SK-N-SH (cell line): ENCODE data around the gene DNASE1L3. TPM values are rescaled to one million over a fixed set of nuclear protein-coding genes. Genes with fewer than 3 reads are reported as not detected.

Experiments
- CTCF ChIA-PET: fragments of 300-600, 350-600 bp; formaldehyde crosslinking; extraction: SDS; loops from one replicate; lab custom pipeline; 2021; lab: Yijun Ruan, JAX
- POLR2A ChIA-PET: fragments of 350-600 bp; sonication (Branson Sonifier 250); formaldehyde crosslinking; extraction: SDS; loops from one replicate; lab custom pipeline; 2020; ENCODE audit warnings: antibody characterized with exemption, inconsistent platforms; lab: Yijun Ruan, JAX
- DNase-seq: peaks from one replicate; pipeline ENCODE4 v3.0.0; 2012
- H2AFZ ChIP-seq: fragments of 200-600 bp; sonication (generic); 2 replicates; pipeline ENCODE4 v1.8.1; 2016; ENCODE audit warnings: antibody characterized with exemption, mild to moderate bottlenecking, low read depth
- H3F3A ChIP-seq: fragments of 200-600 bp; sonication (generic); replicated peaks from 2 replicates; pipeline ENCODE3; 2016; ENCODE audit warnings: antibody characterized with exemption, mild to moderate bottlenecking; ENCODE audit not compliant: insufficient read depth
- H3K27ac ChIP-seq, 2 experiments: fragments of 200-500 bp in 1 of 2; fragments of 200-600 bp in 1 of 2; sonication (Bioruptor generic) in 1 of 2; sonication (generic), shearing (Covaris generic) in 1 of 2; 2 replicates each; pipeline versions ENCODE4 v1.5.1 to v1.6.1; 2014 to 2016; ENCODE audit warnings: low read depth in 2 of 2, inconsistent platforms in 1 of 2, low read length in 1 of 2, mild to moderate bottlenecking in 1 of 2, mixed read lengths in 1 of 2
- H3K27me3 ChIP-seq: fragments of 200-600 bp; sonication (generic), shearing (Covaris generic); 2 replicates; pipeline ENCODE4 v1.6.1; 2016; ENCODE audit warnings: mixed run types; ENCODE audit not compliant: insufficient read depth
- H3K36me3 ChIP-seq, 2 experiments: fragments of 200-500 bp in 1 of 2; fragments of 200-600 bp in 1 of 2; sonication (Bioruptor generic) in 1 of 2; sonication (generic) in 1 of 2; replicated peaks in 1 of 2; 2 replicates each; pipeline versions ENCODE3 to v1.5.1; 2014 to 2016; ENCODE audit warnings: low read length in 1 of 2, mild to moderate bottlenecking in 1 of 2; ENCODE audit not compliant: insufficient read depth in 2 of 2, control insufficient read depth in 1 of 2
- H3K4me1 ChIP-seq, 2 experiments: fragments of 200-500 bp in 1 of 2; fragments of 200-600 bp in 1 of 2; sonication (Bioruptor generic) in 1 of 2; sonication (generic), shearing (Covaris generic) in 1 of 2; 2 replicates each; pipeline versions ENCODE4 v1.5.1 to v1.6.1; 2014 to 2016; ENCODE audit warnings: low read depth in 1 of 2, low read length in 1 of 2, mixed run types in 1 of 2; ENCODE audit not compliant: insufficient read depth in 2 of 2, control insufficient read depth in 1 of 2
- H3K4me2 ChIP-seq: fragments of 200-600 bp; sonication (generic), shearing (Covaris generic); 2 replicates; pipeline ENCODE4 v1.6.1; 2017; ENCODE audit warnings: mixed run types
- H3K4me3 ChIP-seq, 2 experiments: fragments of 200-500 bp in 1 of 2; fragments of 200-600 bp in 1 of 2; sonication (Bioruptor generic) in 1 of 2; sonication (generic), shearing (Covaris generic) in 1 of 2; 2 replicates each; pipeline versions ENCODE4 v1.5.1 to v1.8.1; 2014 to 2016; ENCODE audit warnings: low read depth in 2 of 2, inconsistent platforms in 1 of 2, low read length in 1 of 2, mild to moderate bottlenecking in 1 of 2, mixed read lengths in 1 of 2, moderate library complexity in 1 of 2
- H3K79me2 ChIP-seq: fragments of 200-600 bp; sonication (generic); 2 replicates; pipeline ENCODE4 v1.8.1; 2017; ENCODE audit warnings: mild to moderate bottlenecking; ENCODE audit not compliant: insufficient read depth
- H3K9ac ChIP-seq: fragments of 200-600 bp; sonication (generic); 2 replicates; pipeline ENCODE4 v1.6.1; 2017; ENCODE audit warnings: mixed run types
- H3K9me2 ChIP-seq: fragments of 200-600 bp; sonication (generic); 2 replicates; pipeline ENCODE4 v1.6.1; 2017; ENCODE audit warnings: mixed run types
- H3K9me3 ChIP-seq: fragments of 200-600 bp; sonication (generic); 2 replicates; pipeline ENCODE4 v1.6.1; 2017; ENCODE audit warnings: mixed run types, mild to moderate bottlenecking, moderate library complexity
- H4K20me1 ChIP-seq: fragments of 200-600 bp; sonication (generic); 2 replicates; pipeline ENCODE4 v1.6.1; 2017; ENCODE audit warnings: mild to moderate bottlenecking, mixed run types; ENCODE audit not compliant: insufficient read depth
- CHD2 ChIP-seq: fragments of 150-350 bp; IDR thresholded peaks from 2 replicates; pipeline ENCODE4 v1.6.1; 2018; ENCODE audit warnings: low read length; ENCODE audit not compliant: partially characterized antibody
- EP300 ChIP-seq, 2 experiments: IDR thresholded peaks; 2 replicates each; pipeline versions ENCODE4 v1.4.0 to v1.6.1; 2012; ENCODE audit warnings: borderline replicate concordance in 1 of 2, low read depth in 1 of 2, low read length in 1 of 2
- EZH2phosphoT487 ChIP-seq: fragments of 200-600 bp; sonication (generic); IDR thresholded peaks from 2 replicates; pipeline ENCODE4 v1.6.1; 2017; ENCODE audit warnings: low read depth, mixed run types, mild to moderate bottlenecking, antibody characterized with exemption, moderate library complexity, borderline replicate concordance
- MAX ChIP-seq: IDR thresholded peaks from 2 replicates; pipeline ENCODE4 v1.4.0; 2012; ENCODE audit warnings: low read depth
- NRF1 ChIP-seq: IDR thresholded peaks from 2 replicates; pipeline ENCODE4 v1.6.1; 2012; ENCODE audit warnings: low read depth, mild to moderate bottlenecking, low read length
- PBX3 ChIP-seq: IDR thresholded peaks from 2 replicates; pipeline ENCODE4; 2012
- RCOR1 ChIP-seq: fragments of 150-350 bp; IDR thresholded peaks from 2 replicates; pipeline ENCODE4 v1.6.1; 2017; ENCODE audit warnings: antibody characterized with exemption, low read length
- RFX5 ChIP-seq: IDR thresholded peaks from 2 replicates; pipeline ENCODE4 v1.6.1; 2012; ENCODE audit warnings: mild to moderate bottlenecking, improper control_type of control experiment, low read length
- TEAD4 ChIP-seq: IDR thresholded peaks from 2 replicates; pipeline ENCODE4 v1.4.0; 2012; ENCODE audit warnings: mild to moderate bottlenecking, borderline replicate concordance; ENCODE audit not compliant: insufficient read depth
- ZBTB33 ChIP-seq: IDR thresholded peaks from 2 replicates; pipeline ENCODE4 v1.4.0; 2012; ENCODE audit warnings: low read depth, borderline replicate concordance
- WGBS: methylation state at CpG from one replicate; pipeline ENCODE4 v1.1.6; 2017; ENCODE audit warnings: low lambda C conversion rate; 5-methylcytosine and 5-hydroxymethylcytosine counted together
- polyA plus RNA-seq, 3 experiments: library from polyadenylated mRNA; depleted of rRNA; stranded (reverse); fragments of >200 nt; gene quantifications; 2 replicates each; pipeline ENCODE4 v1.2.3, GENCODE V29; 2012

The DNASE1L3 gene
- polyA plus RNA-seq, 1 of the 3 experiments (the other 2 are of a cell fraction) = not detected

GRCh38 chr3:58184309-58184981, 26.3 kb downstream of the DNASE1L3 start:
- Histone ChIP-seq H4K20me1 (no peaks in the 10 kb centered on the region), H3K79me2 (no peaks in the 10 kb centered on the region), H3K36me3 (no peaks in the 10 kb centered on the region), H3K4me1 (no peaks in the 10 kb centered on the region), H3K27ac (no peak overlapping the region), H3K4me2 (no peak overlapping the region), H3K9me3 (no peaks in the 10 kb centered on the region), H3K9me2 (no peaks in the 10 kb centered on the region), H2AFZ (no peak overlapping the region), H3K9ac (no peak overlapping the region), H3K4me3 (no peak overlapping the region), H3K27me3 (no peaks in the 10 kb centered on the region), H3F3A (no peaks in the 10 kb centered on the region)
- ChIA-PET POLR2A (no interaction called here), CTCF (interaction anchor here (0.6 to 2.9 kb wide), 7 partner anchors 11 to 122 kb away, joined by 3 to 18 read pairs (median 5); partner anchors contain the start of genes HTD2 and RPP14)
- no peak for TF ChIP-seq PBX3
- no peak for TF ChIP-seq EZH2phosphoT487
- no peak for TF ChIP-seq EP300 (IDR thresholded peaks at IDR 0.05; ENCODE audit: borderline replicate concordance in 1 of 2, low read depth in 1 of 2, low read length in 1 of 2)
- WGBS = 87% methylated on average over 10 of the region's 11 CpGs
- DNase-seq = no peak

- ChIA-PET CTCF (interaction anchor here (0.6 to 2.9 kb wide), 8 partner anchors 11 to 122 kb away, joined by 3 to 18 read pairs (median 4); partner anchors contain the start of genes HTD2 and RPP14), POLR2A (no interaction called here)
- Histone ChIP-seq H3K9ac (no peak overlapping the region), H4K20me1 (no peaks in the 10 kb centered on the region), H3K9me3 (no peaks in the 10 kb centered on the region), H3K4me2 (no peak overlapping the region), H2AFZ (no peak overlapping the region)
- WGBS = 93% methylated on average over 12 of the region's 12 CpGs
- DNase-seq = no peak
- TF ChIP-seq ZBTB33 = no peak
- no peak for TF ChIP-seq MAX
- TF ChIP-seq RCOR1 = no peak
- TF ChIP-seq EP300 (IDR thresholded peaks at IDR 0.05; ENCODE audit: borderline replicate concordance in 1 of 2, low read depth in 1 of 2, low read length in 1 of 2) = no peak
- TF ChIP-seq RFX5 = no peak
- no peak for TF ChIP-seq NRF1
- TF ChIP-seq TEAD4 = no peak
- no peak for TF ChIP-seq CHD2
- TF ChIP-seq, all 33 proteins: peak for 0
- Histone ChIP-seq H3K36me3 (no peaks in the 10 kb centered on the region), H3K4me1 (no peaks in the 10 kb centered on the region), H3K27ac (no peak overlapping the region), H3K27me3 (no peaks in the 10 kb centered on the region), H3K4me3 (no peak overlapping the region), H3K9me2 (no peaks in the 10 kb centered on the region), H3F3A (no peaks in the 10 kb centered on the region), H3K79me2 (no peaks in the 10 kb centered on the region)
Measured at GRCh38 chr3:58183891-58184290, 26.9 kb downstream of the DNASE1L3 start.
